ENCODE measurements around the gene ZNF205.
A peak's percentile ranks its signal among the peaks of the same experiment; 100 is the strongest.

Gene ZNF205

DNA sequence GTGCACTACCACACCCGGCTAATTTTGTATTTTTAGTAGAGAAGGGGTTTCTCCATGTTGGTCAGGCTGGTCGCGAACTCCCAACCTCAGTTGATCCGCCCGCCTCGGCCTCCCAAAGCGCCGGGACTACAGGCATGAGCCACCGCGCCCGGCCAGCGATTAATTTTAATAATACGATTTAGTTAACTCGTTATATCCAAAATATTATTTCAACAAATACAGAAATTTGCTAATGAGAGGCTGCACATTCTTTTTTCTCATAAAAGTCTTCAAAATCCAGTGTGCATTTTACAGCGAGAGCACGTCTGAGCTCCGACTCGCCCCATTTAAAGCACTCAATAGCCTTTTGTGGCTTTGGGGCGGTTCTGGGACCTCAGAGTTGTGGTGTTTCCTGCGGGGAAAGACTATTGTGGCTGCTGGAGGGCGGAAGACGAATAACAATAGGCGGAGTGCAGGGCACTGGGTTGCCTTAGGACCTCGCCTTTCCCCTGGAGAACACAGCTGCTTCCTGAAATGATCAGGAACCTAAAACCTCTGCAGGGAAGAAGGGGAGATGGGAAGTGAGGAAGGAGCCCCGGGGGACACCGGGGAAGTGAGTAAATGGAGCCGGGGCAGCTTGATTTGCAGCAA is 10.4 kb upstream of the ZNF205 start:
- no peak for DNase-seq (ENCODE audit: low read depth)

DNA sequence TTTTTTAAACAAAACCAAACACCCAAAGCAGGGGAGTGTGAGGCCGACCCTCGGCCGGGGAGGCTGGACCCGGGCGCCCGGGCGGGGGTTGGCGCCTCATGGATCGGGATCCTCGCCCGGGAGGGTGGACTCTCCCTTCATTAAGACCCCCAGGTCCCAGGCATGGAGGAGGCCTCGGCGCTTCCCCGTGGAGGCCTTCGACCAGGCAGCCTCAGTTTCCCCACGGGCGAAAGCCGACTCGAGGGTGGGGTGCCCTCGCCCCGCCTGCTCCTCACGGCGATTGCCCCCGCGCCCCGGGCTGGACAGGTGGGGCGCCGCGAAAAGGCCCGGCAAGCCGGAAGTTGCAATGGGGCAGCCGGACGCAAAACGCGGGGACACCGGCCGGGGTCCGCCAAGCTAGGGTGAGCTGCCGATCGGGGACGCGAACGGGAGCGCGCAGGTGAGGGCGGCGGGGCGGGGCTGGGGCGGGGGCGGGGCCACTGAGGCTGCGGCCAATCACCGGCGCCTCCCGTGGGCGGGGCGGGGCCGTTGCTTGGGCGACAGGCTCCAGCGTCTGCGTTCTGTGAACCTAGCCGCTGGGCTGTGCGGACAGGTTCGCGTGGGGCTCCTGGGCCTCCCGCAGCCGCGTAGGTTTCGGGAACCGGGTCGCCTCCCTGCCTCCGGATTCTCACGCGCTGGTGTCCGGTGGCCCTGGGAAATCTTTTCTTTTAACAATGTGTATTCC is 6.0 kb upstream of the ZNF205 start:
- peak; percentile 84 for DNase-seq (ENCODE audit: low read depth)

DNA sequence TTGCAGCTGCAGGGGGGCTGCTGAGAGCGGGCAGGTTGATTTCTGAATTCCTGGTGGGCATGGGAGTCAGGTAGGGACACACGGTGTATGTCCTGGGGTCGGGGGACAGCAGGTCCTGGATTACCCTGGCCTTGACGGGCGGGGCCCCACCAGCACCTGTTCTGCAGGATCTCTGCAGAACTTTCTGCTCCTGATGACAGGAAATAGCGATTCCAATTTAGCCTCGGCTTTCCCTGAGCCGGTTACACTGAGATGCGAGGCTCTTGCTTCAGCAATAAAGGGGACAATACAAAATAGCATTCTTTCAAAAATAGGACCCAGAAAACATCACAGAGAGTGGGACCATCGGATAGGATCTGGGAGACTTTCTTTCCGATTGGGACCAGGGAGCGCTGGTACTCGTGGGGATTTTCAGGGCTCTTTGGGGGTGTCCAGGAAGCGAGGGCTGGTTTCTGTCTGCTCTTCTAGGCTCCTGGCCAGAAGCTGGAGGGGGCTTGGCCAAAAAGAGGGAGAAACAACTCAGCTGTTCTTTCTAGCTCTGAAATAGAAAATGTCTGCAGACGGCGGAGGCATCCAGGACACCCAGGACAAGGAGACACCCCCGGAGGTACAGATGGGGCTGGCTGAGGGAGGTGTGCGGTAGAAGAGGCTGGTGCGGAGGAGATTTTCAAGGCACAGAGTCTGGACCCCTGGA is 642 bp downstream of the ZNF205 start:
- DNase-seq (ENCODE audit: low read depth): no peak

DNA sequence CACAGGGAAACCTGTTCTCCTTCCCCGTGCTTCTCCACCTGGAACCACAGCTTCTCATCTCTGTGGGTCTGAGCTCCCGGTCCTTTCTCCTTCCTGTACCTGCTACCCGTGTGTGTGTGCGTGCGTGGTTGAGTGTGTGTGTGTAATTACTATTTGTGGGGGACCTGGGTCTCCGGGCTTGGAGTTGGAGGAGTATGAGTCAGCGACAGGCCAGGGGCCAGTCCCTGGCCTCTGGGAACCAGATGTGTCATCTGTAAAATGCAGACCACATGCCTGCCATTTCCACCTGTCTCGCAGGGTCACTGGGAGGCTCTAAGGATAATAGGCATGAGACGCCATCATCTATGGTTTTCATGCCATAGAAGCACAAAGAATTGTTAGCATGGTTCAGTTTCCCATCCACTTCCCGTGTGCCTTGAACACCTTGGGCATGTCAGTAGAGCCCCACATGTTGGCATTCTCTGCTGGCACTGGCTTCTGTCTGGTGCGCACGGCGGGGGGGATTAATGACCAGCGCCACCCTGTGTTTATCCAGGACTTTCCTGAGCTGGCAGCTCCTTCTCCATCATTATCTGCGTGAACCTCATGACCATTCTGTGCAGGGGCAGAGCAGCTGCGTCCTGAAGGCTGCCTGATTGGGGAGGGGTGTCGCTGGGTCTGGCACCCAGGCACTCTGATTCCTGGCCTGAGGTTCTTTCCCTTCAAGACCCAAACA is 1.5 kb downstream of the ZNF205 start:
- no peak for DNase-seq (ENCODE audit: low read depth)

DNA sequence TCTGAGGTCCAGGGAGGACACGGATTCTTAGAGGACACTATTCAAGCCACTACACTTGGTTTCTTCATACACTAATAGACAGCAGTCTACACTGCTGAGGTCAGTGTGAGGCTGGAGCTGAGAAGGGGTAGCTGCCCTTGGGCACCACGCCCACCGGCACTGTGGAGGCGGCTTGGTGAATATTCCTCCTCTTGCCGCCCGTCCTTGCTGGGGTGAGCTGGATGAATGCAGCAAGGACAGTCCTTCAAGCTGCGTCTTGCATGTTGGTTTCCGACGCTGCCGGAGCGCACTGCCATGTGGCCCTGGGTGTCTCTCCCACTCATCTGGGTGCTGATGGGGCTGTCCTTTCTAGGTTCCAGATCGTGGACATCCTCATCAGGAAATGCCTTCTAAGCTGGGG is 2.6 kb downstream of the ZNF205 start:
- DNase-seq (ENCODE audit: low read depth): no peak

DNA sequence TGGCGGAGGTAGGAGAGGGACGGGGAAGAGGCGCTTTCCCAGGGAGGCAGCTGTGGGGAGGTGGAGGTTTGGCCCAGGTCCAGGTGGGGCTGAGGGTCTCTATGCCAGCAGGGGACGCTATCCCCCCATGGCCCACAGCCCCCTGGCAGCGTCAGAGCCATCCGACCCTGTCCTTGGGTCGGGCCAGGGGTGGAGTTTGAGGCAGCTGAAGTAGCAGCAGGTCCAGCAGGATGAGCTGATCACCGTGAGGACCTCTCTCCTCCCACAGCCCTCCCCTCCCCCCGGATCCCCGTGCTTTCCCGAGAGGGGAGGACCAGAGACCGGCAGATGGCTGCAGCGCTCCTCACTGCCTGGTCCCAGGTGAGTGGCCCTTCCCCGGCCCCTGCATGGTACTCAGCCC is 3.2 kb downstream of the ZNF205 start:
- DNase-seq (ENCODE audit: low read depth): no peak

DNA sequence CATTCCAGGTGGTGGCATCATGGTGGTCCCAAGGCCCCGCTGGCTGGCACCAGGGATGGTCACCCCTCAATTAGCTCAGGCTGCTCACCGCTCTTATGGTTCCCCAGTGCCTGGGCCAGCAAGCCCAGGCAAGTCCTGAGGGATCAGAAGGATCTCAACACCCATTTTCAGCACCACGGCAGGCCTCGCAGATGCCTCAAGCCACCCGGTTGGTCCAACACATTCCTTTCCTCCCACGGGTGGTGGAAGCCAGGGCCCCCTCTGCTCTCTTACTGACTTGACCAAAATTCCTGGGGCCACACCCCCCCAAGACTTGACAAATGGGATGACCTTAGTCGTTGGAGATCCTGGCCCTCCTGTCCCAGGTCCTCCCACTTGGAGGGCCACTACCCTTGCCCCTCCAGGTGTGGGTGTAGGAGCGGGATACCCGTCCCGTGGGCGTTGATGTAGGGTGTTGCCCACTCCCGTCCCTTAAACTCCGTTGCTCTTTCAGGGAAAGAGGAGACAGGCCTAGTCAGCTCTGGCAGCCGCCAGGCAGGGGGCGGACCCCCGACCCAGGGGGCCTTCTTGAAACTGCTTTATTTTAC is 5.9 kb downstream of the ZNF205 start:
- DNase-seq (ENCODE audit: low read depth): no peak

DNA sequence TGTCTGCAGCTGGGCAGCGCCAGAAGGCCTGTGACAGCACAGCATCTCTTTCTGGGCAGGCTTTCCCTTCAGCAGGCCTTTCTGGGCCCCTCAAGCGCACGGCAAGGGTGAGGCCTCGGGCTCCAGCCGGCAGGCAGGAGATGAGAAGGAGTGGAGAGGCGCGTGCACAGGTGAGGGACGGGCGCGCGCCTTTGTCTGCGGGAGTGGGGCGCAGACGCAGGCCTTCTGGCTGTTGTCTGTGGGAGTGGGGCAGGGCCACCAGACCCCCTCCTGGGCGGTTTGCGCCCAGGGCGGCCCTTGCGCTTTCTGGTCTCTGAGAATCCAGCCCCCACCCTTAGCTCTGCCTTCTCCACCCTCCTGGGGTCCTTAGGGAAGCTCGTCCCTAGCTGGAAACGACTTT is 6.5 kb downstream of the ZNF205 start:
- no peak for DNase-seq (ENCODE audit: low read depth)

DNA sequence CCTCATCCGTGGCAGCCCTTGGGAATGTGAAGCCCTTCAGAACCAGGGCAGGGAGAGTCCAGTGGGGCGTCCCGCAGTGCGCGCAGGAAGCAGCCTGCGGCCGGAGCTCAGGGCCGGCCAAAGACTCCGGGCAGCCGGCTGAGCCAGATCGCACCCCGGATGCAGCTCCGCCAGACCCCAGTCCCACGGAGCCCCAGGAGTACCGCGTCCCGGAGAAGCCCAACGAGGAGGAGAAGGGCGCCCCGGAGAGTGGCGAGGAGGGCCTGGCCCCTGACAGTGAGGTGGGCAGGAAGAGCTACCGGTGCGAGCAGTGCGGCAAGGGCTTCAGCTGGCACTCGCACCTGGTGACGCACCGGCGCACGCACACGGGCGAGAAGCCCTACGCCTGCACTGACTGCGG is 6.9 kb downstream of the ZNF205 start:
- DNase-seq (ENCODE audit: low read depth): no peak

DNA sequence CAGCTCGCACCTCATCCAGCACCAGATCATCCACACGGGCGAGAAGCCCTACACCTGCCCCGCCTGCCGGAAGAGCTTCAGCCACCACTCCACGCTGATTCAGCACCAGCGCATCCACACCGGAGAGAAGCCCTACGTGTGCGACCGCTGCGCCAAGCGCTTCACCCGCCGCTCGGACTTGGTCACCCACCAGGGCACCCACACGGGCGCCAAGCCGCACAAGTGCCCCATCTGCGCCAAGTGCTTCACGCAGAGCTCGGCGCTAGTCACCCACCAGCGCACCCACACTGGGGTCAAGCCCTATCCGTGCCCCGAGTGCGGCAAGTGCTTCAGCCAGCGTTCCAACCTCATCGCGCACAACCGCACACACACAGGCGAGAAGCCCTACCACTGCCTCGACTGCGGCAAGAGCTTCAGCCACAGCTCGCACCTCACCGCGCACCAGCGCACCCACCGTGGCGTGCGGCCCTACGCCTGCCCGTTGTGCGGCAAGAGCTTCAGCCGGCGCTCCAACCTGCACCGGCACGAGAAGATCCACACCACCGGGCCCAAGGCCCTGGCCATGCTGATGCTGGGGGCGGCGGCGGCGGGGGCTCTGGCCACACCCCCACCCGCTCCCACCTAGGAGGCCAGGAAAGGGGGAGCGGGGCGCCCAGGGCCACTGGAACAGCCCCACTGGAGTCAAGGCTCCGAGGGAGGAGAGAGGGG is 7.5 kb downstream of the ZNF205 start:
- no peak for DNase-seq (ENCODE audit: low read depth)

DNA sequence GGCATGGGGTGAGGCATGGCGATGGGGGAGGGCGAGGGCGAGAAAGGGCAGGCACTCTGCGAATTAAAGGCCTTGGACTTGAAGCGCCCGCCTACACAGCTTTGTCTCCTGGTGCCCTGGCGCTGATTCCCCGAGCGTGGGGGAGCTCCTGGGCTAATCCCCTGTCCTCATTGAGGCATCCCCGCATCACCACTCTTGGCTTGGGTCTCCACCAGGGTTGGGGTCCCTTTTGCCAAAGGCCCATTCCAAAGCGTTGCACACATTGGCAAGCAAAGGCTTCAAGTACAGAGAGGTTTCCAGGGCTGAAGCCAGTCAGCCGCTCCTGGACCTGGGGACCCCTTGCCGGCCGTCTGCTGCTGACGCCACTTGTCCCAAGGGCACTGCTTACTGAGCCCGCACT is 8.0 kb downstream of the ZNF205 start:
- DNase-seq (ENCODE audit: low read depth): no peak

DNA sequence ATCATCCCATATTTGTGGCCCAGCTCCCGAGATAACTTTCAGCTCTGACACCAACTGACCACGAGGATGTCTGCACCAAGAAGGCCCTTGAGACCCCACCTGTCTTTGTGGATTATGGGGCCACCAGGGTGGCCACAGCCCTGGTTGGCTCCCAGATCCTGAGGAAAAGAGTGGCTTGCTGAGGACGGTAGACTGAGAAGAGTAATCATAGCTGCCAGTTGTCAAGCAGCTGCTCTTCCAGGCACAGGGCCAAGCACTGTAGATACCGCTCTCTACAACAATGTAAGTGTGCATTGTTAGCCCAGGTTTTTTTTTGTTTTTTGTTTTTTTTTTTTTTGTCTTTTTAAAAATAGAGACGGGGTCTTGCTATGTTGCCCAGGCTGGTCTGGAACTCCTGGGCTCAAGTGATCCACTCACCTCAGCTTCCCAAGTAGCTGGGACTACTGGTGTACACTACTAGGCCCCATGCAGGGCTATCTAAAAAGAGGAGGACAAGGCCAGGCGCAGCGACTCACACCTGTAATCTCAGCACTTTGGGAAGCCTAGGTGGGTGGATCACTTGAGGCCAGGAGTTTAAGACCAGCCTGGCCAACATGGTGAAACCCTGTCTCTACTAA is 9.6 kb downstream of the ZNF205 start:
- no peak for DNase-seq (ENCODE audit: low read depth)

DNA sequence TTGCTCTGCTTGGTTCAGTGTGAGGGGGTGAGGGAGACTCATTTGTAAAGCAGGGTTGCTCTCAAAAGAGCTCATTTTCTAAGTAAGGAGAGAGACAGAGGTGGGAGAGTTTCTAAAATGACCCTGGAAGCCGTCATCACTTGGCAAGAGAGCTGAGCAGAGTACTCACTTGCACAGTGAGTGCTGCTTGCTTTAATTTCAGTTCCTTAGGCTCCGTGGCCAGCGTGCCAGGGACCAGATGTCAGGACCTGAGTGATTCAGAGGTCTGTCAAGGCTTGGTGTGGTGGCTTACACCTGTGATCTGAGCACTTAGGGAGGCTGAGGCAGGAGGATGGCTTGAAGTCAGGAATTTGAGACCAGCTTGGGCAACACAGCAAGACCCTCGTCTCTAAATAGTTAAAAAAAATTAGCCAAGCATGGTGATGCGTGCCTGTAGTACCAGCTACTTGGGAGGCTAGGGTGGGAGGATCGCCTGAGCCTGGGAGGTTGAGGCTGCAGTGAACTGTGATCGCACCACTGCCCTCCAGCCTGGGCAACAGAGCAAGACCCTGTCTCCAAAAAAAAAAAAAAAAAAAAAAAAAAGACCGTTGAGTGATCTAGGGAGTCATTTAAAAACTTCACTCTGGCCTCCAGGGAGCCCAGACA is 10.7 kb downstream of the ZNF205 start:
- DNase-seq (ENCODE audit: low read depth): no peak

DNA sequence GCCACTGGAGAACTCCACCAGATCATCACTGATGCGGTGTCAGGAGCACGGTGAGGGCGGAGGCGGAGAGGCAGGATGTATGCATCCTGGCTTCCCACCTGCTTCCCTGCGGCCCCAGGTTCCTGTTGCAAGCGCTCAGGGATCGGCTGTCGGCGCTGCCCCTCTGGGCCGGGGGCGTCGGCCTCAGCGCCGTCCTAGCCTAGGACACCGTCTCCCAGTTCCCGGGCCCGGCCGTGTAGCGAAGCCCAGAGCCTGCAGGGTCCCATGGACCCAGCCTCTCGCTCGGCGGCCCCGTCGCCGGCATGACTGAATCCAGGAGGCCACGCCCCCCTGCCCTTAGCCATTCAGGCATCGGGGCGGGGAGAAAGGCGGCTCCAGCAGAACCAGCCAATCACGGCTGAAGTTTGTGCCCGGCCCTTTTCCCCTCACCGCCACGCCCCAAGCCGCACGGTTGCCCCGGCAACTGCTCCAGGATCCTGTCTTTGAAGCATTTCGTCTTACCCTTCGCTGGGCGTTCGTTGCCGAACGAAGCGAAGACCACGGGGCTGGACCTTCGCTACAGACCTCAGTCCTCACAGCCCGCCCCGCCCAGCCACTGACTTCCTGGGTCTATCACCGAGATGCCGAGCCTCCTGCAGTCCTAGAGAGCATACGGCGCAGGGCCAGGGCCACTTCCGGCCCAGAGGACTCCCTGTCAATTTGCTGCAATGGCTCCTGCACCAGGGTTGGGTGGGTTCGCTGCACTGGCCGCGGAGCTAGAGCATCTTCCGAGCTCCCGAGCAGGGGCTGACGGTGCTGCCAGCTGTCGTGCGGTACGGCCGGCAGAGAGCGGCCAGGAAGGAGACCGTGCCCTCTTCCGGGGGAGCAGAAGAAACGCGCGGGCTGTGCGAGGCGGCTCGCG is 11.8 kb downstream of the ZNF205 start:
- peak; percentile 94 for DNase-seq (ENCODE audit: low read depth)

DNA sequence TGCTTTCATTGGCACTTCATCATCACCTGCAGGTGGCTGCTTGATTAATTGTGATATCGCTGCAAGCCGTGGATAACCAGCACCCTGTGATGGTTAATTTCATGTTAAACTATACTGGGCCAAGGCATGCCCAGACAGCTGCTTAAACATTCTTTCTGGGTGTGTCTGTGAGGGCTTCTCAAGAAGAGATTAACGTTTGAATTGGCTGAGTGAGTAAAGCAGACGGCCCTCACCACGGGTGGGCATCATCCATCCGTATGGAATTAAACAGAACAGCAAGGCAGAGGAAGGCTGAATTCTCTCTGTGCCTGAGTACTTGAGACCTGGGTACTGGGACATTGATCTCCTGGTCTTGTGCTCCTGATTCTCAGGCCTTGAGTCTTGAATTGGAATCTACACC is 15.4 kb downstream of the ZNF205 start:
- DNase-seq (ENCODE audit: low read depth): no peak

DNA sequence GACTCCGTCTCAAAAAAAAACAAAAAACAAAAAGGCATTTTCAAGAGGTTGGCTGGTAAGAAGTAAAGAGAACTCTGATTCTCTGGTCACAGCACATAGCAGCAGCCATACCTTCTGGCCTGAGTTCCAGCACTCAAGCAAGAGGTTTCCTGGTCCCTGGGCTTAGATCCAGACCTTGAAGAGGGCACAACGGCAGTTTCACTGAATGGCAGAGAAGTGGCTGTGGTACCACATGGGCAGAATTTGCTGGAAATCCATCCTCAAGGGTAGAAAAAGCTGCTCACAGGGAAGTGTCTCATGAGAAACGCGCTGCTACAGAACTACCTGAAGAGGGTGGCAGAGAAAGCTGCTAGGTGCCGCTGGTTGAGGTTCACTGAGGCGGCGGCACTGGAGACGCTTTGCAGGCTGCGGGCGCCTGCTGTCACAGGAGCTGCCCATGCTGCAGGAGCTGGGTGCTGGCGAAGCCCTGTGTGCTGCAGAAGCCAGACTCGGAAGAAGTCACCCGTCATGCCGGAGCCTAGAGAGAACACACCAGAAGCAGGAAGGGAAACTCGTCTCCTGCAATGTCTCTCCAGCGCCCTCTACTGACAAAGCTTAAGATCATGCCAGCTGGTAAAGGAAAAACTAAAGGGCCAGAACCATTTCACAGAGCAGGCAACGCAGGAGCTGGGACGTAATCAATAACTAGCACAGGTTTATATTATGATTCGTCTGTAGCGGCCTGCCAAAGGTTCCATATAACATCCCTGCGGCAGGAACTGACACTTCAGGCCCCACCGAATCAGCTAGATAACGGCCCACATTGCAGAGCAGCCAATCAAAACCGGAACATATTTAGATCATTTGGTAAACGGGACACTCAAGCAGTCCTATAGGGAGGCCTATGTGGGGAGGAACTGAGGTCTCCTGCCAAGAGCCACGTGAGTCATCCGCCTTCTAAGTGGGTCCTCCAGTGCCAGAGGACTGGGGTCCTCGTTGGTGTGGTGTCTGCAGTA is 17.0 kb downstream of the ZNF205 start:
- peak; percentile 74 for DNase-seq (ENCODE audit: low read depth)

DNA sequence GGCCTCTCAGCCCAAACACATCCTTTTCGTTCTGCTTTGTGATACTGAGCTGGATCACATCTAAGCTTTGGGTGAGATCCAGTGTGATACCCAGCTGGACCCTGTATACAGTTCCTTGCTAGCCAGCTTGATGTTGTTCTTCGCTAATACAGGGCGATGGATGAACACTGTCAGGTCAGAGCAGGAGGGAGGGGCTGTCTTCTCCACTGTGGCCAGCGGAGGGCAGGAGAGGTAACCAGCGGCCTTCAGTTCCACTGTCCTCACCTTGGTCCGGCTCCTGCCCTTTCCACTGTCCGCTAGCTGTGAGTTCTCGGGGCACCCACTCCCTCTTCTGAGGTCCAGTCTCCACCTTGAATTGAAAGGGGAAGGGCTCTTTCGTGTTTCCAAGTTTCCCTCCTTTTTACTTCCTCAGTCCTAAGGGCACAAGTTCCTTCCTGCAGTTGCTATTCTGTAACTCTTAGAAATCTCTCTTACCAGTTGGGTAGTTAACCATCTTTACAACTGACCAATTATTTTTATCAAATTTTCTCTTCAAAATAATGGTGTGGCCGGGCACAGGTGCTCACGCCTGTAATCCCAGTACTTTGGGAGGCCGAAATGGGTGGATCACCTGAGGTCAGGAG is 19.5 kb downstream of the ZNF205 start:
- DNase-seq (ENCODE audit: low read depth): no peak

DNA sequence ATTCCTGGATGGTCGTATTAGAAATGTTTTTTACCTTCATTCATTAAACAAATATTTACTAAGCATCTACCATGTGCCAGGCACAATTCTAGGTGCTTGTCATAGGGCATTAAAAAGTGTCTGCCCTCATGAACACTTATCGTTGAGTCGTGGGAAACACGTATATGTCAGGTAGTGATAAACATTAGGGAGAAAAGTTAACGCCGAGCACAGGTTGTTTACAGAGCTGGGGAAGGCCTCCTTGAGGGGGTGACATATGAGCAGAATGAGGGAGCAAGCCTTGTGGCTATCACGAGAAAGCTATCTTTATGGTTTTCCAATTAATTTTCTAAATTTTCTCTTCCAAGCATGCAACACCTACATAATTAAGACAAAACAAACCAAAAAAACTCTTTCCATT is 21.5 kb downstream of the ZNF205 start:
- no peak for DNase-seq (ENCODE audit: low read depth)

Measured in T-helper 22 cell (primary cell).